ENCODE measurements around the gene LAMP2. TPM values are rescaled to one million over a fixed set of nuclear protein-coding genes. Genes with fewer than 3 reads are reported as not detected.

LAMP2 gene
- total and polyA plus RNA-seq, 9 of the 15 experiments (the other 6 are each of a cell fraction or from before 2014, with no cell fraction given): 22.3 to 77.7 (median 48.6) TPM

DNA sequence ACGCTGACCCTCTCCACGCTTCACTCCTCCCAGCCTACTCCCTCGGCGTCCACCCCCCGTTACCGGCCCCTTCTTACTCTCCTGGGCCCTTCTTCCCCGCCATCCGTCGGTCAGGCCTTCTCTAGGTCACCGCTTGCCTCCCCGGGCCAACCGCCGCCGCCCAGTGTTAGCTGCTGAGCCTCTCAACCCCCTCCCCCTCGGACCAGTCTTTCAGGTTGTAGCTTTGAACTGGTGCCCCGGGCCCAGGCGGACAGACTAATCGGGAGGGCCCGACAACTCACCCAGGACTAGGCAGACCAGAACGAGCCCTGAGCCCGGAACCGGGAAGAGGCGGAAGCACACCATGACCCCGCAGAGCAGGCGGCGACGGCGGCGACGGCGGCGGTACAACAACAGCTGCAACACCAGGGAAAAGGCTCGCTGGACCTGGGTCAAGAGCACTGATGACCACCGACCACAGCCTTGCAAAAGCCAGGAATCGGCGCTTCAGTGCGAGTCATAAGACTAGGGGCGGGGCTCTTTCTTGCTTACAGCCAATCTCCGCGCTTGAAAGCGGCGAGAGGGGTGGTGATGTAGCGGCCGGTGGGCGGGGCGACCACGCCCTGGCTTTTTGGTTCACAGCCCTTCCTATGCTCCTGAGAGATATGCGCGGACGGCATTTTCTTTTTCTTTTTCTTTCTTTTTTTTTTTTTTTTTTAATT is at the start of gene LAMP2 (continued):
- no peak for TF ChIP-seq RNF219 (CRISPR knock-in tag; IDR thresholded peaks at IDR 0.05)
- no peak for TF ChIP-seq ZBTB8A (IDR thresholded peaks at IDR 0.05; ENCODE audit: partially characterized antibody)
- TF ChIP-seq ATF1 (CRISPR knock-in tag; IDR thresholded peaks at IDR 0.05): no peak
- TF ChIP-seq ATF1 (tag; IDR thresholded peaks at IDR 0.05): peak; percentile 83
- TF ChIP-seq WHSC1 (IDR thresholded peaks at IDR 0.05; ENCODE audit: low read length): no peak
- no peak for TF ChIP-seq FOXJ3 (CRISPR knock-in tag; IDR thresholded peaks at IDR 0.05)
- peak; percentile 46; the same call in 1 of the 2 replicates for TF ChIP-seq ATF7 (IDR thresholded peaks at IDR 0.05)
- no peak for TF ChIP-seq KLF1 (tag; IDR thresholded peaks at IDR 0.05)
- no peak for TF ChIP-seq GATA2 (CRISPR knock-in tag; IDR thresholded peaks at IDR 0.05)
- TF ChIP-seq GATAD2A (IDR thresholded peaks at IDR 0.05): no peak
- TF ChIP-seq, protein P1, sequence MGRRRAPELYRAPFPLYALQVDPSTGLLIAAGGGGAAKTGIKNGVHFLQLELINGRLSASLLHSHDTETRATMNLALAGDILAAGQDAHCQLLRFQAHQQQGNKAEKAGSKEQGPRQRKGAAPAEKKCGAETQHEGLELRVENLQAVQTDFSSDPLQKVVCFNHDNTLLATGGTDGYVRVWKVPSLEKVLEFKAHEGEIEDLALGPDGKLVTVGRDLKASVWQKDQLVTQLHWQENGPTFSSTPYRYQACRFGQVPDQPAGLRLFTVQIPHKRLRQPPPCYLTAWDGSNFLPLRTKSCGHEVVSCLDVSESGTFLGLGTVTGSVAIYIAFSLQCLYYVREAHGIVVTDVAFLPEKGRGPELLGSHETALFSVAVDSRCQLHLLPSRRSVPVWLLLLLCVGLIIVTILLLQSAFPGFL (CRISPR knock-in tag; IDR thresholded peaks at IDR 0.05): no peak
- no peak for TF ChIP-seq FOXA3 (CRISPR knock-in tag; conservative IDR thresholded peaks at IDR 0.05 in 1 of 2, IDR thresholded peaks at IDR 0.05 in 1 of 2)
- TF ChIP-seq THRAP3 (IDR thresholded peaks at IDR 0.05; ENCODE audit: borderline replicate concordance): no peak
- no peak for TF ChIP-seq ELF1 (tag; IDR thresholded peaks at IDR 0.05)
- TF ChIP-seq, protein P2, sequence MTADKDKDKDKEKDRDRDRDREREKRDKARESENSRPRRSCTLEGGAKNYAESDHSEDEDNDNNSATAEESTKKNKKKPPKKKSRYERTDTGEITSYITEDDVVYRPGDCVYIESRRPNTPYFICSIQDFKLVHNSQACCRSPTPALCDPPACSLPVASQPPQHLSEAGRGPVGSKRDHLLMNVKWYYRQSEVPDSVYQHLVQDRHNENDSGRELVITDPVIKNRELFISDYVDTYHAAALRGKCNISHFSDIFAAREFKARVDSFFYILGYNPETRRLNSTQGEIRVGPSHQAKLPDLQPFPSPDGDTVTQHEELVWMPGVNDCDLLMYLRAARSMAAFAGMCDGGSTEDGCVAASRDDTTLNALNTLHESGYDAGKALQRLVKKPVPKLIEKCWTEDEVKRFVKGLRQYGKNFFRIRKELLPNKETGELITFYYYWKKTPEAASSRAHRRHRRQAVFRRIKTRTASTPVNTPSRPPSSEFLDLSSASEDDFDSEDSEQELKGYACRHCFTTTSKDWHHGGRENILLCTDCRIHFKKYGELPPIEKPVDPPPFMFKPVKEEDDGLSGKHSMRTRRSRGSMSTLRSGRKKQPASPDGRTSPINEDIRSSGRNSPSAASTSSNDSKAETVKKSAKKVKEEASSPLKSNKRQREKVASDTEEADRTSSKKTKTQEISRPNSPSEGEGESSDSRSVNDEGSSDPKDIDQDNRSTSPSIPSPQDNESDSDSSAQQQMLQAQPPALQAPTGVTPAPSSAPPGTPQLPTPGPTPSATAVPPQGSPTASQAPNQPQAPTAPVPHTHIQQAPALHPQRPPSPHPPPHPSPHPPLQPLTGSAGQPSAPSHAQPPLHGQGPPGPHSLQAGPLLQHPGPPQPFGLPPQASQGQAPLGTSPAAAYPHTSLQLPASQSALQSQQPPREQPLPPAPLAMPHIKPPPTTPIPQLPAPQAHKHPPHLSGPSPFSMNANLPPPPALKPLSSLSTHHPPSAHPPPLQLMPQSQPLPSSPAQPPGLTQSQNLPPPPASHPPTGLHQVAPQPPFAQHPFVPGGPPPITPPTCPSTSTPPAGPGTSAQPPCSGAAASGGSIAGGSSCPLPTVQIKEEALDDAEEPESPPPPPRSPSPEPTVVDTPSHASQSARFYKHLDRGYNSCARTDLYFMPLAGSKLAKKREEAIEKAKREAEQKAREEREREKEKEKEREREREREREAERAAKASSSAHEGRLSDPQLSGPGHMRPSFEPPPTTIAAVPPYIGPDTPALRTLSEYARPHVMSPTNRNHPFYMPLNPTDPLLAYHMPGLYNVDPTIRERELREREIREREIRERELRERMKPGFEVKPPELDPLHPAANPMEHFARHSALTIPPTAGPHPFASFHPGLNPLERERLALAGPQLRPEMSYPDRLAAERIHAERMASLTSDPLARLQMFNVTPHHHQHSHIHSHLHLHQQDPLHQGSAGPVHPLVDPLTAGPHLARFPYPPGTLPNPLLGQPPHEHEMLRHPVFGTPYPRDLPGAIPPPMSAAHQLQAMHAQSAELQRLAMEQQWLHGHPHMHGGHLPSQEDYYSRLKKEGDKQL (CRISPR knock-in tag; IDR thresholded peaks at IDR 0.05; ENCODE audit: borderline replicate concordance): no peak
- 0 out of 2 replicates have a peak, but pooled peaks have one; percentile 30 for TF ChIP-seq LCOR (CRISPR knock-in tag; IDR thresholded peaks at IDR 0.05)
- no peak for TF ChIP-seq ZNF146 (CRISPR knock-in tag; IDR thresholded peaks at IDR 0.05; ENCODE audit: unreplicated experiment)
- TF ChIP-seq RBM22 (IDR thresholded peaks at IDR 0.05; ENCODE audit: low read depth, low read length, poor library complexity, severe bottlenecking): no peak
- TF ChIP-seq GABPB1 (CRISPR knock-in tag; IDR thresholded peaks at IDR 0.05): no peak; the same call in 1 of the 2 replicates
- no peak for TF ChIP-seq SMARCE1 (IDR thresholded peaks at IDR 0.05)
- TF ChIP-seq NR2C1 (IDR thresholded peaks at IDR 0.05): peak; percentile 52; the same call in 1 of the 2 replicates
- peak; percentile 35; the same call in 1 of the 2 replicates for TF ChIP-seq NR2C1 (tag; IDR thresholded peaks at IDR 0.05)

Measured in K562 (cell line).